ENCODE results near the gene LPCAT1. TPM values are rescaled to one million over a fixed set of nuclear protein-coding genes. Genes with fewer than 3 reads are reported as not detected.

The LPCAT1 gene
- total RNA-seq, 2 donors from 2014 or later = 53.9 to 54.6 TPM

DNA sequence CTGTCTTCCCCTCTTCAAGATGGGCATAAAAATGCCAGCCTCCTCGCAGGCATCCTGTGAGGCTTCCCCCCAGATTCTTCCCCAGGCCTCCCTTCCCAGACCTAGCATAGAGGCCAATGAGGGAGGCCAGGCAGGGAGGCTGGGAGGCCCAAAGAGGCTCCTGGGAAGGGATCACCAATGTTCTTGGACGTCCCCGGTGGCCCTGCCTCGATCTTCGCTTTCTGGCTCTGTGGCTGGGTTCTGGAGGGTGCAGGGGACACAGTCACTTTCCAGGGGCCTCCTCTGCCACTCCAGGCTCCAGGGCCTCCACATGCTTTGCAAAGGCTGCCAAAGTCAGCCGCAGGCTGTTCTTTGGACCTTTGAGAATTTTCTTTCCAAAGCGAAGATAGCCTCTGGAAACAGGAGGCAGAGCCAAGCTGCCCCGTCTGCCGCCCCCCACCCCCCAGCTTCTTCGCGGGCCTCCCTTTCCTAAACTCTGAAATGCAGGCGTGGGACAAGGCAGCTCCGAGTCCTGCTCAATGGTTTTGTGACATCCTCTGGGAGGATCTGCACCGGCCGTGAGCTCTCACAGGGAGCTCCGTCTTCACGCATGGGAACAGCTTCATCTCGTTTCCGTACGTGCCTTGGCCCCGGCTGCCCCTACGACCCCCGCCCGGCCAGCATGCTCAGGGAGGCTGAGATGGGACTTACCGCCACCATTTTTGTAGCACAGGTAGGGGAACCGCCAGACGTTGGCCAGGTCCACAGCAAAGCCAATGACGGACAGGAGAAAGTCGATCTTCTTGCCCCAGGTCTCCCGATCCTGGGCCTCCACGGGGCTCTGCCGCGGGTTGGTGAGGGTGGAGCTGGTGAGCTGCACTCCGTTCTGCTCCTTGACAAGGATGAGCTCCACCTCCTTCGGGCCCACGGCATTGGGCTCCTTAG, 81.3 kb downstream of the LPCAT1 start:
- Histone ChIP-seq H3K27ac (no peak overlapping the region), H3K36me3 (no peaks in the 10 kb centered on the region), H3K9me3 (no peaks in the 10 kb centered on the region), H3K4me3 (no peak overlapping the region), H3K27me3 (replicated peaks; ENCODE audit: insufficient read depth) (peaks cover 7% of the 10 kb centered on the region), H3K4me1 (ENCODE audit: control insufficient read depth in 1 of 2, low read depth in 2 of 2) (peaks cover 0 to 11% of the 10 kb centered on the region in 2 donors)
- DNase-seq (ENCODE audit: low spot score) = no peak
- TF ChIP-seq, protein P1, sequence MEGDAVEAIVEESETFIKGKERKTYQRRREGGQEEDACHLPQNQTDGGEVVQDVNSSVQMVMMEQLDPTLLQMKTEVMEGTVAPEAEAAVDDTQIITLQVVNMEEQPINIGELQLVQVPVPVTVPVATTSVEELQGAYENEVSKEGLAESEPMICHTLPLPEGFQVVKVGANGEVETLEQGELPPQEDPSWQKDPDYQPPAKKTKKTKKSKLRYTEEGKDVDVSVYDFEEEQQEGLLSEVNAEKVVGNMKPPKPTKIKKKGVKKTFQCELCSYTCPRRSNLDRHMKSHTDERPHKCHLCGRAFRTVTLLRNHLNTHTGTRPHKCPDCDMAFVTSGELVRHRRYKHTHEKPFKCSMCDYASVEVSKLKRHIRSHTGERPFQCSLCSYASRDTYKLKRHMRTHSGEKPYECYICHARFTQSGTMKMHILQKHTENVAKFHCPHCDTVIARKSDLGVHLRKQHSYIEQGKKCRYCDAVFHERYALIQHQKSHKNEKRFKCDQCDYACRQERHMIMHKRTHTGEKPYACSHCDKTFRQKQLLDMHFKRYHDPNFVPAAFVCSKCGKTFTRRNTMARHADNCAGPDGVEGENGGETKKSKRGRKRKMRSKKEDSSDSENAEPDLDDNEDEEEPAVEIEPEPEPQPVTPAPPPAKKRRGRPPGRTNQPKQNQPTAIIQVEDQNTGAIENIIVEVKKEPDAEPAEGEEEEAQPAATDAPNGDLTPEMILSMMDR (IDR thresholded peaks at IDR 0.05) = no peak
- ATAC-seq (ENCODE audit: insufficient number of reproducible peaks, low FRiP score, low read depth) = no peak

DNA sequence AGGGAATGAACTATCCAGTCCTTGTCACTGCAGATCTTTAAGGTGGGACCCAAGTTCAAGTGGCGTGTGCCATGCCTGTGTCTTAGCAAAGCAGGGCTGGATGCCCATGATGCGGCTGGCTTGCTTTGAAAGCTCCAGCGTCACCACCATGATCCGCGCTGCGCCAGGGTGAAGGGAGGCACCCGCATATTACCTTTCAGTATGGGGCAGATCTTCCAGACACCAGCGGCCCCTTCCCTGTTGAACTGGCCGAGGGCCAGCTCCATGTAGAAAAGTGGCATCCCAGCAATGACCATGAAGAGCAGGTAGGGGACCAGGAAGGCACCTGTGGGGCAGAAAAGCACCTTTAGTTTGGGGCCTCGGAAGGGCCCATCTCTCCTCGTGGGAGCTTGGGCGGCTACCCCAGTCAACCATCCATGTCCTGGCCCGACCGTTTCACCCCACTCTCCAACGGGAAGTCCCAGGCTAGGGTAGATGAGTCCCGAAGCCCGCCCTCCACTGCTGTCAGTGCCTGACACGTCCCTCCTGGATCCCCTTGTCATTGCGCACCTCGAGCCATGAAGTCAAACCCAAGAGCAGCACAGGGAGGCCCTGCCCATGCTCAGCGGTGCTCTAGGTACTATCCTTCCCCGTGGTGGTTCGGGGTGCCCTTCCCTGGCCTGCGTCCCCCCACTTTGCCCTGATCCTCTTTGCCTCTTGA, 82.4 kb downstream of the LPCAT1 start:
- peaks cover 0 to 11% of the 10 kb centered on the region in 2 donors for H3K4me1 ChIP-seq (ENCODE audit: control insufficient read depth in 1 of 2, low read depth in 2 of 2)
- H3K27ac ChIP-seq = no peak overlapping the region
- peaks cover 4% of the 10 kb centered on the region for H3K27me3 ChIP-seq (replicated peaks; ENCODE audit: insufficient read depth)
- H3K36me3 ChIP-seq = no peaks in the 10 kb centered on the region
- ATAC-seq (ENCODE audit: insufficient number of reproducible peaks, low FRiP score, low read depth) = no peak
- TF ChIP-seq, protein P1 (IDR thresholded peaks at IDR 0.05) = no peak
- H3K4me3 ChIP-seq = no peak overlapping the region
- DNase-seq (ENCODE audit: low spot score) = no peak
- no peaks in the 10 kb centered on the region for H3K9me3 ChIP-seq

DNA sequence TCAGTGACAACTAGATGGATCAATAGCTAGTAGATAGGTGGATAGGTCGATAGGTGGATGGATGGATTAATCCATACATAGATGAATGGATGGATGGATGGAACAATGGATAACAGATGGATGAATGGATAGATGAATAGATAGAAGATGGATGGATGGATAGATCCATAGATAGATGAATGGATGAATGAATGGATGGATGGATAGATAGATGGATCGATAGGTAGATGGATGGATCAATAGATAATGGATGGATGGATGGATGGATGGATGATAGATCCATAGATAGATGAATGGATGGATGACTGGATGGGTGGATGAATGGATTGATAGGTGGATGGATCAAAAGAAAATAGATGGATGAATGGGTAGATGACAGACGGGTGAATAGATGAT, 83.7 kb downstream of the LPCAT1 start:
- H3K27me3 ChIP-seq (replicated peaks; ENCODE audit: insufficient read depth) = peaks cover 4% of the 10 kb centered on the region
- H3K27ac ChIP-seq = no peak overlapping the region
- no peak for DNase-seq (ENCODE audit: low spot score)
- no peaks in the 10 kb centered on the region for H3K36me3 ChIP-seq
- TF ChIP-seq, protein P1 (IDR thresholded peaks at IDR 0.05) = no peak
- ATAC-seq (ENCODE audit: insufficient number of reproducible peaks, low FRiP score, low read depth) = no peak
- H3K4me1 ChIP-seq (ENCODE audit: control insufficient read depth in 1 of 2, low read depth in 2 of 2) = peaks cover 0 to 8% of the 10 kb centered on the region in 2 donors
- no peaks in the 10 kb centered on the region for H3K9me3 ChIP-seq
- H3K4me3 ChIP-seq = no peak overlapping the region

- no peak overlapping the region for H3K4me3 ChIP-seq
- H3K36me3 ChIP-seq = no peaks in the 10 kb centered on the region
- H3K27ac ChIP-seq = no peak overlapping the region
- TF ChIP-seq, protein P1 (IDR thresholded peaks at IDR 0.05) = no peak
- ATAC-seq (ENCODE audit: insufficient number of reproducible peaks, low FRiP score, low read depth) (no peak), DNase-seq (ENCODE audit: low spot score) (no peak)
- H3K9me3 ChIP-seq = no peaks in the 10 kb centered on the region
- H3K27me3 ChIP-seq (replicated peaks; ENCODE audit: insufficient read depth) = peaks cover 4% of the 10 kb centered on the region
- H3K4me1 ChIP-seq (ENCODE audit: control insufficient read depth in 1 of 2, low read depth in 2 of 2) = peaks cover 0 to 2% of the 10 kb centered on the region in 2 donors
Observed at GRCh38 chr5:1439388-1440097, 84.2 kb downstream of the LPCAT1 start.

DNA sequence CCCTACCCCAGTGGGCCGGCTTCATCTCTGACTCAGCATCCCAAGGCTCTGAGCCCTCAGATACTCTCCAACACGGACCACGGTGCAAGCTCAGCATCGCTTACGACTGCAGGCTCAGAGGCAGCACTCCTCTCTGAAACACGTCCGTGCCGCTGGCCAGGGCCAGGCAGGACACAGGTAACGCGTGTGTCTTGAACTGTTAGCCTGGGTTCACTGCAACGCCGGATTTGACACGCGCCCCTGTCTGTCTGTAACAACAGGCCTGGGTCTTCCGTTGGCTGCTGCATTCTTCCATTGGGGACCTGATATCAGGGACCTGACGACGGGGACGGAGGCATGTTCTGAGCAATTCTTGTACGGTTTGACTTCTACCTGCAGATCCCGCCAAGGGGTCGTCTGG, 84.9 kb downstream of the LPCAT1 start:
- no peak overlapping the region for H3K27ac ChIP-seq
- no peaks in the 10 kb centered on the region for H3K36me3 ChIP-seq
- no peak for DNase-seq (ENCODE audit: low spot score)
- no peaks in the 10 kb centered on the region for H3K4me1 ChIP-seq (ENCODE audit: control insufficient read depth in 1 of 2, low read depth in 2 of 2)
- ATAC-seq (ENCODE audit: insufficient number of reproducible peaks, low FRiP score, low read depth) = no peak
- H3K9me3 ChIP-seq = no peaks in the 10 kb centered on the region
- TF ChIP-seq, protein P1 (IDR thresholded peaks at IDR 0.05) = no peak
- H3K4me3 ChIP-seq = no peak overlapping the region
- H3K27me3 ChIP-seq (replicated peaks; ENCODE audit: insufficient read depth) = peaks cover 4% of the 10 kb centered on the region

Measured in thoracic aorta (tissue), 2 donors.